K562 (cell line): Measurements from ENCODE around the gene OSBP2. TPM values are rescaled to one million over a fixed set of nuclear protein-coding genes. Genes with fewer than 3 reads are reported as not detected.
A peak's percentile ranks its signal among the peaks of the same experiment; 100 is the strongest.

Experiments
- ARID2 ChIP-seq: fragments of 450-650 bp; IDR thresholded peaks from 2 replicates; pipeline ENCODE4 v1.6.1; 2017; ENCODE audit warnings: antibody characterized with exemption, mild to moderate bottlenecking
- EWSR1 ChIP-seq: fragments of 450-650 bp; IDR thresholded peaks from 2 replicates; pipeline ENCODE4 v1.6.1; 2018; ENCODE audit warnings: borderline replicate concordance, mild to moderate bottlenecking, low read depth, moderate library complexity; ENCODE audit not compliant: partially characterized antibody
- HNRNPK ChIP-seq: fragments of 200-400 bp; formaldehyde crosslinking; IDR thresholded peaks from one replicate; pipeline ENCODE4 v1.6.1; 2018; ENCODE audit warnings: mild to moderate bottlenecking, low read depth, low read length; ENCODE audit not compliant: poor library complexity, severe bottlenecking
- MXI1 ChIP-seq: IDR thresholded peaks from 2 replicates; pipeline ENCODE4 v1.6.1; 2011; ENCODE audit warnings: low read depth, mild to moderate bottlenecking, improper control_type of control experiment, low read length
- MYBL2 ChIP-seq, 2 experiments: fragments of 450-650 bp in 1 of 2; sonication (generic) in 1 of 2; formaldehyde crosslinking in 1 of 2; IDR thresholded peaks; 2 replicates each; pipeline versions ENCODE4 v1.6.1 to v1.8.1; 2017 to 2022; ENCODE audit warnings: borderline replicate concordance in 1 of 2, inconsistent platforms in 1 of 2, low read depth in 1 of 2, mild to moderate bottlenecking in 1 of 2, missing genetic modification reagents in 1 of 2, moderate library complexity in 1 of 2
- NR2C2 ChIP-seq, 2 experiments: fragments of 200-800 bp in 1 of 2; sonication (Bioruptor generic) in 1 of 2; sonication (generic) in 1 of 2; formaldehyde crosslinking in 1 of 2; IDR thresholded peaks; 2 replicates each; pipeline versions ENCODE4 v1.6.1 to v1.8.0; 2016 to 2022; ENCODE audit warnings: mild to moderate bottlenecking in 1 of 2, missing compliant biosample characterization in 1 of 2, missing genetic modification characterization in 1 of 2, missing genetic modification reagents in 1 of 2
- TOE1 ChIP-seq, 2 experiments: fragments of 450-650 bp in 1 of 2; sonication (generic) in 1 of 2; formaldehyde crosslinking in 1 of 2; IDR thresholded peaks; 2 replicates each; pipeline versions ENCODE4 v1.7.1 to v1.8.0; 2016 to 2022; ENCODE audit warnings: borderline replicate concordance in 2 of 2, mild to moderate bottlenecking in 2 of 2, antibody characterized with exemption in 1 of 2, inconsistent platforms in 1 of 2, low read depth in 1 of 2, missing genetic modification reagents in 1 of 2, moderate library complexity in 1 of 2
- TRIM24 ChIP-seq, 2 experiments: fragments of 450-650 bp; IDR thresholded peaks; 2 replicates each; pipeline ENCODE4 v1.6.1; 2016
- ZSCAN32 ChIP-seq: fragments of 450-650 bp; formaldehyde crosslinking; IDR thresholded peaks from 2 replicates; pipeline ENCODE4 v1.4.0; 2020; ENCODE audit warnings: mild to moderate bottlenecking, moderate library complexity
- polyA plus RNA-seq, 8 experiments: library from polyadenylated mRNA; depleted of rRNA in 4 of 8; stranded (reverse) in 5 of 8; unstranded in 3 of 8; fragments of >200 nt; fragmentation: Nextera tagmentation in 2 of 8; fragmentation: Illumina TruSeq in 1 of 8; extraction: Ambion mirVana in 2 of 8; extraction: Trizol in 1 of 8; gene quantifications; 2 replicates each; pipeline versions ENCODE4 v1.2.1 to v1.2.3, GENCODE V29; 2011 to 2014; ENCODE audit warnings: inconsistent platforms in 1 of 8, missing spikeins in 1 of 8
- total RNA-seq, 7 experiments: library from RNA; depleted of rRNA in 6 of 7; stranded (reverse); fragments of >200 nt in 6 of 7; fragmentation: Illumina TruSeq in 2 of 7; extraction: Trizol in 2 of 7; gene quantifications; 2 replicates each; pipeline versions ENCODE4 v1.2.1 to v1.2.3, GENCODE V29; 2011 to 2021; ENCODE audit warnings: low replicate concordance in 1 of 7
- TF ChIP-seq, protein P1 (sequence below), 2 experiments: IDR thresholded peaks; 2 replicates each; pipeline ENCODE4 v1.6.1; 2012; ENCODE audit warnings: improper control_type of control experiment in 2 of 2, low read depth in 2 of 2, low read length in 2 of 2, borderline replicate concordance in 1 of 2
- TF ChIP-seq, protein P2 (sequence below): fragments of 250-450 bp; sonication (Bioruptor Pico); IDR thresholded peaks from 2 replicates; pipeline ENCODE4 v1.4.0; 2020; ENCODE audit warnings: mild to moderate bottlenecking, moderate library complexity
- TF ChIP-seq, protein P3 (sequence below): fragments of 250-450 bp; sonication (Bioruptor Pico); IDR thresholded peaks from 2 replicates; pipeline ENCODE4 v1.4.0; 2020; ENCODE audit warnings: mild to moderate bottlenecking, moderate library complexity

OSBP2 gene
- total and polyA plus RNA-seq, 9 of the 15 experiments (the other 6 are each of a cell fraction or from before 2014, with no cell fraction given), result 0.52 to 29.5 (median 21.6) TPM

DNA sequence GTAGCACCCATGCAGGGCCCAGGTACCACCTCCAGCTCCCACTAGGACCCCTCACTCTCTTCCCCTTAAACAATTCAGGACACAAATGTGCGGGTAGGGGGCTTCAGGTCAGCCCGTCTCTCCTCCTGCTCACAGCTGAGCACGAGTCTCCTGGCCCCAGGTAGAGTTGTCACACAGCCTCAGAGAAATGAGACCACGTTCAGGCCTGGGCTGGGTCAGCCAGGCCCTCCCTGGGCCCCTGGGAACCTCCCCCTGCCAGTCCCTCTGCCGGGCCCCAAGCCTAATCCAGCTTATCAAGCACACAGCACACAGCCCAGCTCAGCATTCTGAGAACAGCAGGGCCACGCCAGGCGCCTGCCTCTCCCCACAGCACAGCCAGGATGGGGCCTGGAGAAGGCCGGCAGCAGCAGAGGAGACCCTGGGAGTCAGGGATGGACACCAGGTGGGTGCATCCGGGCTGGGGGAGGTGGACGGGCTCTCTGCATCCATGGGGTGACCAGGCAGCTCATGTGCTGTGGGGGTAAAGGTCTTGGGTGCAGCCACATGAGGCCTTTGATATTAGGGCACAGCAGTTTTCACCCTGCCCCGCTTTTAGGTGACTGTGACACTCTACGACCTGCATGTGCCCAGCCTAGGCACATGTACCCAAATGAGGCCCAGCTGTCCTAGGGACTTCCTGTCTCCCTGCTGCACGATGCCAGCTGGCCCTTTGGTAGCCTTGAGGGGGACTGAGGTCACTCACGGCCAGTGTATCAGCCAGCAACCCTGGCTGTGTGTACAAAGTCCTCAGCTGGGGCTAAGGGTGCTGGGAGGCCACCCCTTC is 186.9 kb downstream of the OSBP2 start (continued):
- TF ChIP-seq, protein P1, sequence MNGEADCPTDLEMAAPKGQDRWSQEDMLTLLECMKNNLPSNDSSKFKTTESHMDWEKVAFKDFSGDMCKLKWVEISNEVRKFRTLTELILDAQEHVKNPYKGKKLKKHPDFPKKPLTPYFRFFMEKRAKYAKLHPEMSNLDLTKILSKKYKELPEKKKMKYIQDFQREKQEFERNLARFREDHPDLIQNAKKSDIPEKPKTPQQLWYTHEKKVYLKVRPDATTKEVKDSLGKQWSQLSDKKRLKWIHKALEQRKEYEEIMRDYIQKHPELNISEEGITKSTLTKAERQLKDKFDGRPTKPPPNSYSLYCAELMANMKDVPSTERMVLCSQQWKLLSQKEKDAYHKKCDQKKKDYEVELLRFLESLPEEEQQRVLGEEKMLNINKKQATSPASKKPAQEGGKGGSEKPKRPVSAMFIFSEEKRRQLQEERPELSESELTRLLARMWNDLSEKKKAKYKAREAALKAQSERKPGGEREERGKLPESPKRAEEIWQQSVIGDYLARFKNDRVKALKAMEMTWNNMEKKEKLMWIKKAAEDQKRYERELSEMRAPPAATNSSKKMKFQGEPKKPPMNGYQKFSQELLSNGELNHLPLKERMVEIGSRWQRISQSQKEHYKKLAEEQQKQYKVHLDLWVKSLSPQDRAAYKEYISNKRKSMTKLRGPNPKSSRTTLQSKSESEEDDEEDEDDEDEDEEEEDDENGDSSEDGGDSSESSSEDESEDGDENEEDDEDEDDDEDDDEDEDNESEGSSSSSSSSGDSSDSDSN (IDR thresholded peaks at IDR 0.05; ENCODE audit: borderline replicate concordance in 1 of 2, low read depth in 2 of 2, low read length in 2 of 2), result peak; percentile 58 to 79; a peak in 2 of 4 replicates
- TF ChIP-seq NR2C2 (CRISPR knock-in tag; IDR thresholded peaks at IDR 0.05), result no peak
- TF ChIP-seq NR2C2 (tag; IDR thresholded peaks at IDR 0.05), result peak; percentile 44; the same call in 1 of the 2 replicates
- no peak for TF ChIP-seq TRIM24 (IDR thresholded peaks at IDR 0.05)
- TF ChIP-seq ARID2, result no peak
- 0 out of 2 replicates have a peak, but pooled peaks have one; percentile 61 for TF ChIP-seq MXI1
- TF ChIP-seq EWSR1, result no peak
- no peak for TF ChIP-seq ZSCAN32
- TF ChIP-seq, protein P2, sequence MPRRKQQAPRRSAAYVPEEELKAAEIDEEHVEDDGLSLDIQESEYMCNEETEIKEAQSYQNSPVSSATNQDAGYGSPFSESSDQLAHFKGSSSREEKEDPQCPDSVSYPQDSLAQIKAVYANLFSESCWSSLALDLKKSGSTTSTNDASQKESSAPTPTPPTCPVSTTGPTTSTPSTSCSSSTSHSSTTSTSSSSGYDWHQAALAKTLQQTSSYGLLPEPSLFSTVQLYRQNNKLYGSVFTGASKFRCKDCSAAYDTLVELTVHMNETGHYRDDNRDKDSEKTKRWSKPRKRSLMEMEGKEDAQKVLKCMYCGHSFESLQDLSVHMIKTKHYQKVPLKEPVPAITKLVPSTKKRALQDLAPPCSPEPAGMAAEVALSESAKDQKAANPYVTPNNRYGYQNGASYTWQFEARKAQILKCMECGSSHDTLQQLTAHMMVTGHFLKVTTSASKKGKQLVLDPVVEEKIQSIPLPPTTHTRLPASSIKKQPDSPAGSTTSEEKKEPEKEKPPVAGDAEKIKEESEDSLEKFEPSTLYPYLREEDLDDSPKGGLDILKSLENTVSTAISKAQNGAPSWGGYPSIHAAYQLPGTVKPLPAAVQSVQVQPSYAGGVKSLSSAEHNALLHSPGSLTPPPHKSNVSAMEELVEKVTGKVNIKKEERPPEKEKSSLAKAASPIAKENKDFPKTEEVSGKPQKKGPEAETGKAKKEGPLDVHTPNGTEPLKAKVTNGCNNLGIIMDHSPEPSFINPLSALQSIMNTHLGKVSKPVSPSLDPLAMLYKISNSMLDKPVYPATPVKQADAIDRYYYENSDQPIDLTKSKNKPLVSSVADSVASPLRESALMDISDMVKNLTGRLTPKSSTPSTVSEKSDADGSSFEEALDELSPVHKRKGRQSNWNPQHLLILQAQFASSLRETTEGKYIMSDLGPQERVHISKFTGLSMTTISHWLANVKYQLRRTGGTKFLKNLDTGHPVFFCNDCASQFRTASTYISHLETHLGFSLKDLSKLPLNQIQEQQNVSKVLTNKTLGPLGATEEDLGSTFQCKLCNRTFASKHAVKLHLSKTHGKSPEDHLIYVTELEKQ (CRISPR knock-in tag), result no peak
- TF ChIP-seq MYBL2 (IDR thresholded peaks at IDR 0.05; ENCODE audit: low read depth), result no peak
- no peak for TF ChIP-seq MYBL2 (CRISPR knock-in tag; IDR thresholded peaks at IDR 0.05; ENCODE audit: borderline replicate concordance)
- TF ChIP-seq, protein P3, sequence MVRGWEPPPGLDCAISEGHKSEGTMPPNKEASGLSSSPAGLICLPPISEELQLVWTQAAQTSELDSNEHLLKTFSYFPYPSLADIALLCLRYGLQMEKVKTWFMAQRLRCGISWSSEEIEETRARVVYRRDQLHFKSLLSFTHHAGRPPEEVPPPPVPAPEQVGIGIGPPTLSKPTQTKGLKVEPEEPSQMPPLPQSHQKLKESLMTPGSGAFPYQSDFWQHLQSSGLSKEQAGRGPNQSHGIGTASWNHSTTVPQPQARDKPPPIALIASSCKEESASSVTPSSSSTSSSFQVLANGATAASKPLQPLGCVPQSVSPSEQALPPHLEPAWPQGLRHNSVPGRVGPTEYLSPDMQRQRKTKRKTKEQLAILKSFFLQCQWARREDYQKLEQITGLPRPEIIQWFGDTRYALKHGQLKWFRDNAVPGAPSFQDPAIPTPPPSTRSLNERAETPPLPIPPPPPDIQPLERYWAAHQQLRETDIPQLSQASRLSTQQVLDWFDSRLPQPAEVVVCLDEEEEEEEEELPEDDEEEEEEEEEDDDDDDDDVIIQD, result no peak
- TF ChIP-seq TOE1 (IDR thresholded peaks at IDR 0.05; ENCODE audit: borderline replicate concordance), result 0 out of 2 replicates have a peak, but pooled peaks have one; percentile 16
- TF ChIP-seq TOE1 (CRISPR knock-in tag; IDR thresholded peaks at IDR 0.05; ENCODE audit: borderline replicate concordance, low read depth), result no peak
- TF ChIP-seq HNRNPK, result no peak
